Measurements from ENCODE around the gene PPM1L.

The PPM1L gene

GRCh38 chr3:160941885-160942494 is 186.0 kb downstream of the PPM1L start:
- Histone ChIP-seq H3K27me3 (ENCODE audit: control insufficient read depth in 1 of 2, insufficient read depth in 2 of 2, low read length in 2 of 2) (no peaks in the 10 kb centered on the region), H3K4me3 (ENCODE audit: low read depth in 1 of 2, low read length in 2 of 2) (no peak overlapping the region), H3K4me1 (ENCODE audit: insufficient read depth, low read length) (no peaks in the 10 kb centered on the region), H3K9ac (ENCODE audit: low read length) (no peak overlapping the region), H3K9me3 (ENCODE audit: low read length) (no peaks in the 10 kb centered on the region), H3K27ac (ENCODE audit: low read depth, low read length) (no peak overlapping the region), H3K36me3 (ENCODE audit: insufficient read depth, low read length) (no peaks in the 10 kb centered on the region)

GRCh38 chr3:160943996-160944395 is 188.0 kb downstream of the PPM1L start:
- H3K4me3 ChIP-seq (ENCODE audit: low read depth in 1 of 2, low read length in 2 of 2): no peak overlapping the region

GRCh38 chr3:160945336-160945735 is 189.3 kb downstream of the PPM1L start:
- H3K27ac ChIP-seq (ENCODE audit: low read depth, low read length): no peak overlapping the region
- no peak overlapping the region for H3K4me3 ChIP-seq (ENCODE audit: low read depth in 1 of 2, low read length in 2 of 2)
- H3K36me3 ChIP-seq (ENCODE audit: insufficient read depth, low read length): no peaks in the 10 kb centered on the region
- no peaks in the 10 kb centered on the region for H3K9me3 ChIP-seq (ENCODE audit: low read length)
- H3K4me1 ChIP-seq (ENCODE audit: insufficient read depth, low read length): no peaks in the 10 kb centered on the region
- H3K27me3 ChIP-seq (ENCODE audit: control insufficient read depth in 1 of 2, insufficient read depth in 2 of 2, low read length in 2 of 2): no peaks in the 10 kb centered on the region
- H3K9ac ChIP-seq (ENCODE audit: low read length): no peak overlapping the region

More at GRCh38 chr3:160943996-160944395, 188.0 kb downstream of the PPM1L start:
- H3K27me3 ChIP-seq (ENCODE audit: control insufficient read depth in 1 of 2, insufficient read depth in 2 of 2, low read length in 2 of 2): no peaks in the 10 kb centered on the region
- H3K9me3 ChIP-seq (ENCODE audit: low read length): no peaks in the 10 kb centered on the region
- no peak overlapping the region for H3K27ac ChIP-seq (ENCODE audit: low read depth, low read length)
- no peak overlapping the region for H3K9ac ChIP-seq (ENCODE audit: low read length)
- no peaks in the 10 kb centered on the region for H3K36me3 ChIP-seq (ENCODE audit: insufficient read depth, low read length)
- no peaks in the 10 kb centered on the region for H3K4me1 ChIP-seq (ENCODE audit: insufficient read depth, low read length)

GRCh38 chr3:160948273-160948672 is 192.2 kb downstream of the PPM1L start:
- Histone ChIP-seq H3K9ac (ENCODE audit: low read length) (no peak overlapping the region), H3K4me1 (ENCODE audit: insufficient read depth, low read length) (peaks cover 11% of the 10 kb centered on the region), H3K36me3 (ENCODE audit: insufficient read depth, low read length) (no peaks in the 10 kb centered on the region), H3K27ac (ENCODE audit: low read depth, low read length) (no peak overlapping the region), H3K9me3 (ENCODE audit: low read length) (no peaks in the 10 kb centered on the region), H3K27me3 (ENCODE audit: control insufficient read depth in 1 of 2, insufficient read depth in 2 of 2, low read length in 2 of 2) (no peaks in the 10 kb centered on the region), H3K4me3 (ENCODE audit: low read depth in 1 of 2, low read length in 2 of 2) (no peak overlapping the region)

GRCh38 chr3:160949460-160949859 is 193.4 kb downstream of the PPM1L start:
- H3K9ac ChIP-seq (ENCODE audit: low read length): no peak overlapping the region
- H3K4me3 ChIP-seq (ENCODE audit: low read depth in 1 of 2, low read length in 2 of 2): no peak overlapping the region
- no peak overlapping the region for H3K27ac ChIP-seq (ENCODE audit: low read depth, low read length)
- H3K4me1 ChIP-seq (ENCODE audit: insufficient read depth, low read length): peaks cover 11% of the 10 kb centered on the region
- H3K27me3 ChIP-seq (ENCODE audit: control insufficient read depth in 1 of 2, insufficient read depth in 2 of 2, low read length in 2 of 2): no peaks in the 10 kb centered on the region
- H3K36me3 ChIP-seq (ENCODE audit: insufficient read depth, low read length): no peaks in the 10 kb centered on the region
- no peaks in the 10 kb centered on the region for H3K9me3 ChIP-seq (ENCODE audit: low read length)

GRCh38 chr3:160950542-160950941 is 194.5 kb downstream of the PPM1L start:
- H3K4me1 ChIP-seq (ENCODE audit: insufficient read depth, low read length): peaks cover 11% of the 10 kb centered on the region
- H3K27ac ChIP-seq (ENCODE audit: low read depth, low read length): no peak overlapping the region
- no peaks in the 10 kb centered on the region for H3K9me3 ChIP-seq (ENCODE audit: low read length)
- no peaks in the 10 kb centered on the region for H3K27me3 ChIP-seq (ENCODE audit: control insufficient read depth in 1 of 2, insufficient read depth in 2 of 2, low read length in 2 of 2)
- H3K36me3 ChIP-seq (ENCODE audit: insufficient read depth, low read length): no peaks in the 10 kb centered on the region
- H3K4me3 ChIP-seq (ENCODE audit: low read depth in 1 of 2, low read length in 2 of 2): no peak overlapping the region
- no peak overlapping the region for H3K9ac ChIP-seq (ENCODE audit: low read length)

- Histone ChIP-seq H3K9me3 (ENCODE audit: low read length) (no peaks in the 10 kb centered on the region), H3K36me3 (ENCODE audit: insufficient read depth, low read length) (no peaks in the 10 kb centered on the region), H3K4me1 (ENCODE audit: insufficient read depth, low read length) (peaks cover 11% of the 10 kb centered on the region), H3K27ac (ENCODE audit: low read depth, low read length) (no peak overlapping the region), H3K4me3 (ENCODE audit: low read depth in 1 of 2, low read length in 2 of 2) (no peak overlapping the region), H3K9ac (ENCODE audit: low read length) (no peak overlapping the region), H3K27me3 (ENCODE audit: control insufficient read depth in 1 of 2, insufficient read depth in 2 of 2, low read length in 2 of 2) (no peaks in the 10 kb centered on the region)
Observed at GRCh38 chr3:160950954-160951353, 194.9 kb downstream of the PPM1L start.

GRCh38 chr3:160951642-160952487 is 195.8 kb downstream of the PPM1L start:
- Histone ChIP-seq H3K9ac (ENCODE audit: low read length) (no peak overlapping the region), H3K36me3 (ENCODE audit: insufficient read depth, low read length) (no peaks in the 10 kb centered on the region), H3K9me3 (ENCODE audit: low read length) (no peaks in the 10 kb centered on the region), H3K4me1 (ENCODE audit: insufficient read depth, low read length) (peaks cover 11% of the 10 kb centered on the region), H3K4me3 (ENCODE audit: low read depth in 1 of 2, low read length in 2 of 2) (no peak overlapping the region), H3K27me3 (ENCODE audit: control insufficient read depth in 1 of 2, insufficient read depth in 2 of 2, low read length in 2 of 2) (no peaks in the 10 kb centered on the region), H3K27ac (ENCODE audit: low read depth, low read length) (no peak overlapping the region)

- peaks cover 11% of the 10 kb centered on the region for H3K4me1 ChIP-seq (ENCODE audit: insufficient read depth, low read length)
- no peak overlapping the region for H3K9ac ChIP-seq (ENCODE audit: low read length)
- H3K9me3 ChIP-seq (ENCODE audit: low read length): no peaks in the 10 kb centered on the region
- H3K36me3 ChIP-seq (ENCODE audit: insufficient read depth, low read length): no peaks in the 10 kb centered on the region
- H3K4me3 ChIP-seq (ENCODE audit: low read depth in 1 of 2, low read length in 2 of 2): no peak overlapping the region
- no peaks in the 10 kb centered on the region for H3K27me3 ChIP-seq (ENCODE audit: control insufficient read depth in 1 of 2, insufficient read depth in 2 of 2, low read length in 2 of 2)
- H3K27ac ChIP-seq (ENCODE audit: low read depth, low read length): no peak overlapping the region
Observed at GRCh38 chr3:160953686-160954085, 197.7 kb downstream of the PPM1L start.

- Histone ChIP-seq H3K36me3 (ENCODE audit: insufficient read depth, low read length) (no peaks in the 10 kb centered on the region), H3K9me3 (ENCODE audit: low read length) (no peaks in the 10 kb centered on the region), H3K9ac (ENCODE audit: low read length) (no peak overlapping the region), H3K4me3 (ENCODE audit: low read depth in 1 of 2, low read length in 2 of 2) (no peak overlapping the region), H3K27ac (ENCODE audit: low read depth, low read length) (no peak overlapping the region), H3K4me1 (ENCODE audit: insufficient read depth, low read length) (peaks cover 8% of the 10 kb centered on the region), H3K27me3 (ENCODE audit: control insufficient read depth in 1 of 2, insufficient read depth in 2 of 2, low read length in 2 of 2) (no peaks in the 10 kb centered on the region)
Observed at GRCh38 chr3:160956785-160957184, 200.8 kb downstream of the PPM1L start.

GRCh38 chr3:160960568-160960967 is 204.5 kb downstream of the PPM1L start:
- no peak overlapping the region for H3K9ac ChIP-seq (ENCODE audit: low read length)
- H3K4me3 ChIP-seq (ENCODE audit: low read depth in 1 of 2, low read length in 2 of 2): no peak overlapping the region
- no peak overlapping the region for H3K27ac ChIP-seq (ENCODE audit: low read depth, low read length)
- H3K27me3 ChIP-seq (ENCODE audit: control insufficient read depth in 1 of 2, insufficient read depth in 2 of 2, low read length in 2 of 2): no peaks in the 10 kb centered on the region
- no peaks in the 10 kb centered on the region for H3K9me3 ChIP-seq (ENCODE audit: low read length)
- no peaks in the 10 kb centered on the region for H3K36me3 ChIP-seq (ENCODE audit: insufficient read depth, low read length)
- peaks cover 4% of the 10 kb centered on the region for H3K4me1 ChIP-seq (ENCODE audit: insufficient read depth, low read length)

- Histone ChIP-seq H3K4me1 (ENCODE audit: insufficient read depth, low read length) (peaks cover 4% of the 10 kb centered on the region), H3K4me3 (ENCODE audit: low read depth in 1 of 2, low read length in 2 of 2) (no peak overlapping the region), H3K27me3 (ENCODE audit: control insufficient read depth in 1 of 2, insufficient read depth in 2 of 2, low read length in 2 of 2) (no peaks in the 10 kb centered on the region), H3K36me3 (ENCODE audit: insufficient read depth, low read length) (no peaks in the 10 kb centered on the region), H3K9ac (ENCODE audit: low read length) (no peak overlapping the region), H3K27ac (ENCODE audit: low read depth, low read length) (no peak overlapping the region), H3K9me3 (ENCODE audit: low read length) (no peaks in the 10 kb centered on the region)
Observed at GRCh38 chr3:160963949-160964348, 207.9 kb downstream of the PPM1L start.
